ENCODE data around the gene MYO9B.

MYO9B gene

GRCh38 chr19:17194608-17195007 lies 119.0 kb downstream of the MYO9B start:
- no peak for DNase-seq

GRCh38 chr19:17195106-17195505 lies 119.5 kb downstream of the MYO9B start:
- DNase-seq = no peak

GRCh38 chr19:17196610-17197009 lies 121.0 kb downstream of the MYO9B start:
- no peak for DNase-seq

- no peak for DNase-seq
These were observed 122.1 kb downstream of the MYO9B start for GRCh38 chr19:17197666-17198065.

GRCh38 chr19:17200408-17201079 lies 125.0 kb downstream of the MYO9B start:
- no peak for DNase-seq

GRCh38 chr19:17202249-17202648 lies 126.7 kb downstream of the MYO9B start:
- no peak for DNase-seq

GRCh38 chr19:17202713-17203112 lies 127.1 kb downstream of the MYO9B start:
- DNase-seq = no peak

- DNase-seq = no peak
These were observed 129.9 kb downstream of the MYO9B start for GRCh38 chr19:17205237-17206140.

- DNase-seq = no peak
These were observed 131.4 kb downstream of the MYO9B start for GRCh38 chr19:17206736-17207581.

- DNase-seq = no peak
These were observed 133.8 kb downstream of the MYO9B start for GRCh38 chr19:17209126-17210036.

GRCh38 chr19:17210296-17210695 lies 134.7 kb downstream of the MYO9B start:
- DNase-seq = no peak

GRCh38 chr19:17211547-17212446 lies 136.2 kb downstream of the MYO9B start:
- DNase-seq = no peak

- DNase-seq = no peak
These were observed 137.8 kb downstream of the MYO9B start for GRCh38 chr19:17213334-17213733.

GRCh38 chr19:17214508-17215126 lies 139.0 kb downstream of the MYO9B start:
- peak; percentile 65 for DNase-seq

- DNase-seq = peak; percentile 92
These were observed 139.8 kb downstream of the MYO9B start, which contains the start of gene USE1 for GRCh38 chr19:17215127-17215971. Gene USE1 (plus strand): TSS chr19:17215357. CDS start chr19:17215406, 49 bp downstream.

- no peak for DNase-seq
These were observed 140.6 kb downstream of the MYO9B start for GRCh38 chr19:17216058-17216670.

GRCh38 chr19:17219286-17219685 lies 143.7 kb downstream of the MYO9B start:
- DNase-seq = no peak

- DNase-seq = no peak
These were observed 144.7 kb downstream of the MYO9B start for GRCh38 chr19:17220207-17220758.

- DNase-seq = no peak
These were observed 149.5 kb downstream of the MYO9B start for GRCh38 chr19:17225053-17225452.

Data from DMS79 treated with DMSO at 0.1 percent for 48 hours (cell line).